Measurements from ENCODE around the gene SGSM2.

GRCh38 chr17:2299756-2300155, 37.5 kb upstream of the SGSM2 start:
- TF ChIP-seq CTCF (conservative IDR thresholded peaks at IDR 0.05; ENCODE audit: low read depth in 2 of 2), result no peak
- no peak for TF ChIP-seq POLR2AphosphoS5 (IDR thresholded peaks at IDR 0.05; ENCODE audit: low read depth)
- no peak for TF ChIP-seq EZH2phosphoT487 (IDR thresholded peaks at IDR 0.05; ENCODE audit: unreplicated experiment)
- TF ChIP-seq ETS1 (IDR thresholded peaks at IDR 0.05), result no peak
- TF ChIP-seq CREB1 (CRISPR knock-in tag; IDR thresholded peaks at IDR 0.05; ENCODE audit: low read depth), result no peak
- no peak for TF ChIP-seq EZH2 (IDR thresholded peaks at IDR 0.05; ENCODE audit: low read depth, unreplicated experiment)
- no peak for TF ChIP-seq REST (IDR thresholded peaks at IDR 0.05; ENCODE audit: unreplicated experiment)
- no peak for TF ChIP-seq JUNB (IDR thresholded peaks at IDR 0.05; ENCODE audit: unreplicated experiment)
- no peak for TF ChIP-seq STAT1 (IDR thresholded peaks at IDR 0.05; ENCODE audit: unreplicated experiment)
